Measurements from ENCODE around the gene CRTC1.
A peak's percentile ranks its signal among the peaks of the same experiment; 100 is the strongest.

Gene CRTC1

GRCh38 chr19:18788529-18789421 is 105.3 kb downstream of the CRTC1 start:
- no peak for DNase-seq

DNA sequence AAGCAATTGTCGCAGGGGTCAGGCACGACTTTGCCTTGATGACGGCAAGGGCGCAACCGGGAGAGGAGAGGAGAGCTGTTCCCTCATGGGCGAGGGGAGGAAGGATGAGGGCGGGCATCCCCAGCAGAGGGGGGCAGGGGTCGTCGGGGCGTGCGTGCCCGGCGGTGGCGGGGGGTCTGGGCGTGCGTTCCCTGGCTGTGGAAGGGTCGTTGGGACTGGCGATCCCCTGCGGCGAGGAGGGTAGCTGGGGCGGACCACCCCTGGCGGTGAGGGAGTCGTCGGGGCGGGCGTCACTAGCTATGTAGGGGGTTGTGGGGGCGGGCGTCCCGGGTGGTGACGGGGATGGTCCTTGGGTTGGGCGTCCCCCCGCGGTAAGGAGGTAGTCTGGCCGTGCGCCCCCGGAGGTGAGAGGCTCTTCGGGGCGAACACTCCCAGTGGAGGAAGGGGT is 106.0 kb downstream of the CRTC1 start:
- DNase-seq = no peak

DNA sequence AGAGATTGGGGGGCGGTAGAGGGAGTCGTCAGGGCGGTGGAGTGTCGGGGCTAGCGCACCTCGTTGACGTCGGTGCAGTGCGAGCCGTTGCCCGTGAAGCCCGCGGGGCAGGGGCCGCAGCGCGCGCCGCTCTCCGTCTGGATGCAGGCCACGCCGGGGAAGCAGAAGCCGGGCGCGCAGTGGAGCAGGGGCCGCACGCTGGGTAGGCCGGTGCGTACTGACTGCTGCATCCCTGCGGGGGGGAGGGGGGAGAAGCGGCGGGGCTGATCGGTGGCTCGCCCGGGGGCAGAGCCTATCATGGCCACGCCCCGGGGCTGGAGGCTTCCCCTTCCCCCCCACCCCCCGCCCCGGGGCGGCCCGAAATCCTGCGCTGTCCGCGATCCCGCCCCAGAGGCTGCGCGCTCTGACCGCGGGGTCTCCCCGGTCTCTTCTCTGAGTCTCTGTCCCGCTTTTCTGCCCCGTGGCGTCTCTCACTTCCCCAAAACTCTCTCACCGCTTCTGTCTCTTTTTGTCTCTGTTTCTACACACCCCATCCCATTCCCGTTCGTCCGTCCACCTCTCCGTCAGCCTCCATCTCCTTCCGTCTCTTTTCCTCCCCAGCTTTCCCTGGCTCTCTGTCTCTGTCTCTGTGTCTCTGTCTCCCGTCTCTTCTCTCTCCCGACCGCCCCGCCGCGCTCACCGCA is 106.5 kb downstream of the CRTC1 start:
- DNase-seq = peak; percentile 24

DNA sequence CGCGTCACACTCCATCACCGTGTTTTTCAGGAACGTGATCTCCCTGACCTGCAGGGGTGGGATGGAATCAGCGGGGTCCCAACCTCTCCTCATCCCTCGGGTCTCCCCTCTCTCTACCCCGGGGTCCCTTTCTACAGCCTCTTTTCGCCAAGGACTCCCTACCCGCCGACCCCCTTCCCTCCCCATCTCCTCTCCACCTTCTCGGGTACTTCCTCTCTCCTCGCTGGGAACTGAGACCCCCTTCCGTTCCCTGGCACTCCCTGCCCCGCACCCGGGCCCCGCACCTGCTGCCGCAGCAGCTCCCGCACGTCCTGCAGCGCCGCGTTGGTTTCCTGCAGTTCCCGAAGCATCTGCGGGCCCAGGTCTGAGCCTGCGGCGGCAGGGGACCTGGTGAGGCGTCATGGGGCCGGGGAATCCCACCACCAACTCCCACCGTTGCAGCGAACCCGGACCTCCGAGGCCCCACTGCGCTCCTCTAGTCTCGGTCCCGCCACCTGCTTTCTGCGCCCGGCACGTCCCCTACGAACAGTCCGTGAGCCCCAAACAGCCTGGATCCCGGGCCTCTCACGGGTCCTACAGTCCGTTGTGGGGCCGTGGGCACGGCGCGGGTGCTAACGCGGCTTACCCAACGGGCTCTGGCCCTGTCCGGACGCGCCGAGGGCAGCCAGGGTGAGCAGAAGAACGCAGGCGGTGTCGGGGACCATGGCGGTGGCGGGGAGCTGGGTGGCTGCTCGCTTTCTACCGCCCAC is 107.3 kb downstream of the CRTC1 start, which contains the start of gene COMP:
COMP (minus strand) TSS at position 740 of the 749 bp plus-strand sequence; CDS start at position 704, 36 bp downstream.
- DNase-seq = no peak

- no peak for DNase-seq
Observed at GRCh38 chr19:18791315-18791678, 107.8 kb downstream of the CRTC1 start.

GRCh38 chr19:18792661-18793060 is 109.2 kb downstream of the CRTC1 start:
- DNase-seq = no peak

GRCh38 chr19:18793144-18794028 is 109.9 kb downstream of the CRTC1 start:
- DNase-seq = no peak

GRCh38 chr19:18794029-18794313 is 110.5 kb downstream of the CRTC1 start:
- DNase-seq = no peak

DNA sequence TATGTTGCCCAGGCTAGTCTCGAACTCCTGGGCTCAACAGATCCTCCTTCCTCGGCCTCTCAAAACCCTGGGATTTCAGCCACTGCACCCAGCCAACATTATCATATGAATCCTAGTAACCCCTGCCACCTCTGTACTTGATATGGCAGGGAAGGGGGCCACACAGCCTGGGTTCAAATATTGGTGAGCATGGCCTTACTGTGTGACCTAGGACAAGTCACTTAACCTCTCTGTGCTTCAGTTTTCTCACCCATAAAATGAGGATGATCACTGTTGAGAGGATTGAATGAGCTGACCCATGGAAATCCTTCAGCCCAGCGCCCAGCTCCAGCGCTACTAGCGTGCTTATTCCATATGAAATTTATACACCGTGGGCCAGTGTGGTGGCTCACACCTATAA is 111.2 kb downstream of the CRTC1 start:
- DNase-seq = no peak

GRCh38 chr19:18795540-18795939 is 112.1 kb downstream of the CRTC1 start:
- peak; percentile 13 for DNase-seq

DNA sequence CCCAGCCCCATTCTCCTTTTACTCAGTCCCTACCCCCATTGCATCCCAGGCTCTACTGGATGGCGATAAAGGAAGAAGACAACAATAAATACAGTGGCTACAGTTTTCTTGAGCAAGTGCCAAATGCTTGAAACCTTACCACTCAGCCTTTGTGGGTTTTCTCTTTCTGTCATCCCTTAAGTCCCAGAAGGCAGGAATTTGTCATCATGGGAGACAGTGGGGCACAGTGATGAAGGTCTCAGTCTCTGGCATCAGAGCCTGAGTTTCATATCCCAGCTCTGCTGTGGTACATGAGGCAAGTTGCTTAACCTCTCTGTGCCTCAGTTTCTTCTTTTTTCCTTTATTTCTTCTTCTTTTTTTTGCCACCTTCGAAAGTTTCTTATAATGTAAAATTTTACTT is 112.8 kb downstream of the CRTC1 start:
- no peak for DNase-seq

GRCh38 chr19:18798384-18799352 is 115.2 kb downstream of the CRTC1 start:
- DNase-seq = no peak

GRCh38 chr19:18799389-18799970 is 116.0 kb downstream of the CRTC1 start:
- no peak for DNase-seq

DNA sequence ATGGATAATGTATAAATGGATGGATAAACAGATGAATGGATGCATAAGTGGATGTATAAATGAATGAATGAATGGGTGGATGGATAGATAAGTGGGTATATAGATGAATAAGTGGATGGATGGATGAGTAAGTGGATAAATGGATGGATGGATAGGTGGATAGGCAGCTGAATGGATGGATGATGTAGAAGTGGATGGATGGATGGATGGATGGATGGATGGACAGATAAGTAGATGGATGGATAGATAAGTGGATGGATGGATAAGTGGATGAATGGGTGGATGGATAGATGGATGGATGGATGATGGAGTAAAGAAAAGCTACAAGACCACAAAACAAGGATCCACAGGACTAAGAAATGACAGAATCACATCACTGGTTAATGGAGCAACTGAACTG is 116.6 kb downstream of the CRTC1 start:
- no peak for DNase-seq

- no peak for DNase-seq
Observed at GRCh38 chr19:18800636-18801035, 117.2 kb downstream of the CRTC1 start.

GRCh38 chr19:18802354-18802753 is 118.9 kb downstream of the CRTC1 start:
- DNase-seq = no peak

GRCh38 chr19:18803550-18804138 is 120.2 kb downstream of the CRTC1 start:
- no peak for DNase-seq

- DNase-seq = no peak
Observed at GRCh38 chr19:18804139-18804601, 120.7 kb downstream of the CRTC1 start.

- DNase-seq = no peak
Observed at GRCh38 chr19:18804643-18805042, 121.2 kb downstream of the CRTC1 start.

- no peak for DNase-seq
Observed at GRCh38 chr19:18807861-18808331, 124.4 kb downstream of the CRTC1 start.

Measured in inflammatory macrophage treated with lipopolysaccharide for 4 hours (primary cell).